Neuronal stem cell (in vitro differentiated cells): ENCODE data around the gene TIA1.

Source experiments
- DNase-seq: peaks from one replicate; pipeline ENCODE4 v3.0.0-alpha.2; 2013; ENCODE audit warnings: low spot score
- H2AFZ ChIP-seq: one replicate; pipeline ENCODE4 v1.6.1; 2013; ENCODE audit warnings: mild to moderate bottlenecking, low read length, inconsistent platforms
- H2AK5ac ChIP-seq: 2 replicates; pipeline ENCODE4 v1.6.1; 2013; ENCODE audit warnings: low read depth, mild to moderate bottlenecking, inconsistent platforms, low read length, moderate library complexity, mixed read lengths
- H2BK120ac ChIP-seq: 2 replicates; pipeline ENCODE4 v1.6.1; 2013; ENCODE audit warnings: low read depth, mild to moderate bottlenecking, inconsistent platforms, low read length, moderate library complexity, mixed read lengths
- H2BK12ac ChIP-seq: one replicate; pipeline ENCODE4 v1.6.1; 2013; ENCODE audit warnings: low read length, inconsistent platforms
- H2BK15ac ChIP-seq: 2 replicates; pipeline ENCODE4 v1.6.1; 2013; ENCODE audit warnings: mild to moderate bottlenecking, low read length, inconsistent platforms, mixed read lengths
- H2BK5ac ChIP-seq: one replicate; pipeline ENCODE4 v1.6.1; 2013; ENCODE audit warnings: inconsistent platforms, mild to moderate bottlenecking, low read length, moderate library complexity
- H3K14ac ChIP-seq: one replicate; pipeline ENCODE4 v1.6.1; 2013; ENCODE audit warnings: low read length, inconsistent platforms
- H3K18ac ChIP-seq: 2 replicates; pipeline ENCODE4 v1.6.1; 2013; ENCODE audit warnings: low read length, inconsistent platforms
- H3K23ac ChIP-seq: 2 replicates; pipeline ENCODE4 v1.6.1; 2013; ENCODE audit warnings: low read depth, mild to moderate bottlenecking, mixed read lengths, low read length, inconsistent platforms; ENCODE audit not compliant: poor library complexity
- H3K27ac ChIP-seq: replicated peaks from 3 replicates; pipeline ENCODE4 v1.5.1; 2013; ENCODE audit warnings: low read length, inconsistent platforms
- H3K27me3 ChIP-seq, 3 experiments: 2 replicates each; pipeline ENCODE4 v1.6.1; 2013; ENCODE audit warnings: low read length in 3 of 3, mild to moderate bottlenecking in 2 of 3, inconsistent platforms in 1 of 3, low read depth in 1 of 3, mixed read lengths in 1 of 3, moderate library complexity in 1 of 3; ENCODE audit not compliant: control insufficient read depth in 3 of 3, insufficient read depth in 3 of 3
- H3K36me3 ChIP-seq, 2 donors: replicated peaks in 1 of 2; 2 replicates each; pipeline ENCODE4 v1.6.1; 2013; ENCODE audit warnings: low read length in 2 of 2; ENCODE audit not compliant: control insufficient read depth in 2 of 2, insufficient read depth in 2 of 2
- H3K4ac ChIP-seq: 2 replicates; pipeline ENCODE4 v1.6.1; 2013; ENCODE audit warnings: inconsistent platforms, mild to moderate bottlenecking, low read length, moderate library complexity
- H3K4me1 ChIP-seq, 2 donors: 1 replicate in 1 of 2; 2 replicates in 1 of 2; pipeline ENCODE4 v1.6.1; 2013; ENCODE audit warnings: low read length in 2 of 2, low read depth in 1 of 2; ENCODE audit not compliant: control insufficient read depth in 2 of 2, insufficient read depth in 1 of 2
- H3K4me2 ChIP-seq: one replicate; pipeline ENCODE4 v1.6.1; 2013; ENCODE audit warnings: mild to moderate bottlenecking, low read length, inconsistent platforms; ENCODE audit not compliant: insufficient read depth, poor library complexity, severe bottlenecking
- H3K4me3 ChIP-seq, 2 donors: 2 replicates each; pipeline ENCODE4 v1.5.1; 2013; ENCODE audit warnings: low read length in 2 of 2, mild to moderate bottlenecking in 2 of 2, inconsistent platforms in 1 of 2, moderate library complexity in 1 of 2
- H3K79me1 ChIP-seq: one replicate; pipeline ENCODE4 v1.6.1; 2013; ENCODE audit warnings: low read depth, mild to moderate bottlenecking, inconsistent platforms, low read length, moderate library complexity
- H3K9ac ChIP-seq: one replicate; pipeline ENCODE4 v1.6.1; 2013; ENCODE audit warnings: mild to moderate bottlenecking, low read depth, low read length, inconsistent platforms; ENCODE audit not compliant: poor library complexity
- H3K9me3 ChIP-seq, 2 donors: replicated peaks in 1 of 2; 2 replicates each; pipeline versions ENCODE3 to v1.6.1; 2013; ENCODE audit warnings: low read length in 2 of 2, mild to moderate bottlenecking in 2 of 2, inconsistent platforms in 1 of 2, low read depth in 1 of 2, mixed read lengths in 1 of 2, moderate library complexity in 1 of 2; ENCODE audit not compliant: control insufficient read depth in 2 of 2, insufficient read depth in 1 of 2
- H4K8ac ChIP-seq: one replicate; pipeline ENCODE4 v1.6.1; 2013; ENCODE audit warnings: low read depth, mild to moderate bottlenecking, inconsistent platforms, low read length, moderate library complexity
- H4K91ac ChIP-seq: one replicate; pipeline ENCODE4 v1.6.1; 2013; ENCODE audit warnings: low read length, low read depth, mild to moderate bottlenecking, inconsistent platforms; ENCODE audit not compliant: poor library complexity
- WGBS, 2 donors: extraction: QIAGEN DNeasy Blood & Tissue Kit; methylation state at CpG; one replicate each; pipeline ENCODE4 v1.1.7; 2013; ENCODE audit warnings: missing lambda C conversion rate in 2 of 2, mixed read lengths in 1 of 2; ENCODE audit not compliant: insufficient read length in 2 of 2, insufficient replicate concordance in 1 of 2; ENCODE audit errors: extremely low coverage in 2 of 2; 5-methylcytosine and 5-hydroxymethylcytosine counted together

TIA1 gene

GRCh38 chr2:70201225-70201768, 47.1 kb downstream of the TIA1 start:
- no peak overlapping the region for H3K9ac ChIP-seq
- no peak overlapping the region for H2BK12ac ChIP-seq
- H3K27me3 ChIP-seq: peaks cover 0 to 2% (median 0%) of the 10 kb centered on the region in 3 experiments
- DNase-seq: no peak
- peaks cover 0 to 1% of the 10 kb centered on the region in 2 donors for H3K36me3 ChIP-seq
- H3K23ac ChIP-seq: no peak overlapping the region
- H3K27ac ChIP-seq: no peak overlapping the region
- no peak overlapping the region for H3K14ac ChIP-seq
- no peak overlapping the region for H3K4me2 ChIP-seq
- no peak overlapping the region for H4K91ac ChIP-seq
- H2AK5ac ChIP-seq: no peak overlapping the region
- no peak overlapping the region for H2BK120ac ChIP-seq
- H4K8ac ChIP-seq: no peak overlapping the region
- no CpG with 5 or more reads among the region's 3 CpGs for WGBS, 2 donors
- no peak overlapping the region for H2BK5ac ChIP-seq
- H3K79me1 ChIP-seq: no peaks in the 10 kb centered on the region
- H3K4me3 ChIP-seq: no peak overlapping the region
- no peak overlapping the region for H2BK15ac ChIP-seq
- H3K9me3 ChIP-seq: peaks cover 0 to 2% of the 10 kb centered on the region in 2 donors
- no peak overlapping the region for H3K18ac ChIP-seq
- H2AFZ ChIP-seq: no peak overlapping the region
- peaks cover 0 to 1% of the 10 kb centered on the region in 2 donors for H3K4me1 ChIP-seq
- no peak overlapping the region for H3K4ac ChIP-seq

- no peak overlapping the region for H3K4me3 ChIP-seq
- DNase-seq: no peak
- H2BK5ac ChIP-seq: no peak overlapping the region
- H3K18ac ChIP-seq: peak overlapping the region; percentile 76
- H3K9me3 ChIP-seq: peaks cover 0 to 2% of the 10 kb centered on the region in 2 donors
- H3K4ac ChIP-seq: no peak overlapping the region
- no peak overlapping the region for H3K4me2 ChIP-seq
- H3K27ac ChIP-seq: no peak overlapping the region
- no peak overlapping the region for H3K23ac ChIP-seq
- H3K27me3 ChIP-seq: peaks cover 0 to 2% (median 0%) of the 10 kb centered on the region in 3 experiments
- H3K36me3 ChIP-seq: peaks cover 0 to 1% of the 10 kb centered on the region in 2 donors
- H2AFZ ChIP-seq: no peak overlapping the region
- H2BK15ac ChIP-seq: no peak overlapping the region
- H4K91ac ChIP-seq: no peak overlapping the region
- H3K9ac ChIP-seq: no peak overlapping the region
- H4K8ac ChIP-seq: no peak overlapping the region
- H2BK12ac ChIP-seq: no peak overlapping the region
- H3K4me1 ChIP-seq: peaks cover 0 to 1% of the 10 kb centered on the region in 2 donors
- no CpG with 5 or more reads among the region's 4 CpGs for WGBS, 2 donors
- no peak overlapping the region for H3K14ac ChIP-seq
- no peak overlapping the region for H2AK5ac ChIP-seq
- H3K79me1 ChIP-seq: no peaks in the 10 kb centered on the region
- H2BK120ac ChIP-seq: no peak overlapping the region
These were observed 49.0 kb downstream of the TIA1 start for GRCh38 chr2:70199320-70199864.

DNA sequence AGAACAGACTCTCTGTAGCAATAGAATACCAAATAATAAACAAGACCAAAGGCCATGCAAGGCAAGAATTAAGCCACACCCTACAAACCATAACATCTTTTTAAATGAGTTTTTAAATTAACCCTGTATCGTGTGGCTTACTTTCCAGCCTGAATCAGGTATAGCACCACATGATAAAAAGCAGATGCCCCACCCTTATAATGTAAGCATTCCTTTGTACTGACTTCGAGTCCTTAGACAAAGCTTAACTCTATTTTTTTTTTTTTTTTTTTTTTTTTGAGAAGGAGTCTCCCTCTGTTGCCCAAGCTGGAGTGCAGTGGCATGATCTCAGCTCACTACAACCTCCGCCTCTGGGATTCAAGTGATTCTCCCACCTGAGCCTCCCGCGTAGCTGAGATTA, 55.9 kb downstream of the TIA1 start:
- Histone ChIP-seq H2BK120ac (no peak overlapping the region), H2AFZ (no peak overlapping the region), H4K91ac (no peak overlapping the region), H3K27ac (no peak overlapping the region), H3K4ac (no peak overlapping the region), H3K18ac (no peak overlapping the region), H3K9me3 (no peaks in the 10 kb centered on the region), H2BK15ac (no peak overlapping the region), H3K23ac (no peak overlapping the region), H3K4me1 (no peaks in the 10 kb centered on the region), H3K79me1 (no peaks in the 10 kb centered on the region), H3K36me3 (no peaks in the 10 kb centered on the region), H4K8ac (no peak overlapping the region), H3K27me3 (no peaks in the 10 kb centered on the region), H3K4me3 (no peak overlapping the region), H3K14ac (no peak overlapping the region), H3K9ac (no peak overlapping the region), H2BK12ac (no peak overlapping the region), H3K4me2 (no peak overlapping the region), H2AK5ac (no peak overlapping the region), H2BK5ac (no peak overlapping the region)
- DNase-seq: no peak
- no CpG with 5 or more reads among the region's 5 CpGs for WGBS, 2 donors

GRCh38 chr2:70191244-70191735, 57.1 kb downstream of the TIA1 start:
- Histone ChIP-seq H2BK120ac (no peak overlapping the region), H2BK5ac (no peak overlapping the region), H3K27ac (peak overlapping the region; percentile 44), H4K91ac (no peak overlapping the region), H3K4me3 (peak overlapping the region; percentile 66 to 97), H3K36me3 (no peaks in the 10 kb centered on the region), H2BK12ac (no peak overlapping the region), H3K4me1 (no peaks in the 10 kb centered on the region), H2BK15ac (no peak overlapping the region), H4K8ac (no peak overlapping the region), H2AK5ac (no peak overlapping the region), H3K18ac (no peak overlapping the region), H3K14ac (no peak overlapping the region), H2AFZ (peak overlapping the region; percentile 89), H3K9me3 (no peaks in the 10 kb centered on the region), H3K4ac (no peak overlapping the region), H3K4me2 (peak overlapping the region; percentile 63), H3K23ac (no peak overlapping the region), H3K79me1 (no peaks in the 10 kb centered on the region), H3K27me3 (no peaks in the 10 kb centered on the region), H3K9ac (no peak overlapping the region)
- DNase-seq: no peak
- WGBS, 2 donors: no CpG with 5 or more reads among the region's 13 CpGs
